GM19463 (cell line): Measurements from ENCODE around the gene IL22.
A peak's percentile ranks its signal among the peaks of the same experiment; 100 is the strongest.

Experiments
- ATAC-seq: cut with Tn5 transposase; IDR thresholded peaks from one replicate; pipeline ENCODE4 v1.9.1; 2021; ENCODE audit warnings: mild to moderate bottlenecking, moderate library complexity; ENCODE audit not compliant: unreplicated experiment

Gene IL22, protein sequence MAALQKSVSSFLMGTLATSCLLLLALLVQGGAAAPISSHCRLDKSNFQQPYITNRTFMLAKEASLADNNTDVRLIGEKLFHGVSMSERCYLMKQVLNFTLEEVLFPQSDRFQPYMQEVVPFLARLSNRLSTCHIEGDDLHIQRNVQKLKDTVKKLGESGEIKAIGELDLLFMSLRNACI

DNA sequence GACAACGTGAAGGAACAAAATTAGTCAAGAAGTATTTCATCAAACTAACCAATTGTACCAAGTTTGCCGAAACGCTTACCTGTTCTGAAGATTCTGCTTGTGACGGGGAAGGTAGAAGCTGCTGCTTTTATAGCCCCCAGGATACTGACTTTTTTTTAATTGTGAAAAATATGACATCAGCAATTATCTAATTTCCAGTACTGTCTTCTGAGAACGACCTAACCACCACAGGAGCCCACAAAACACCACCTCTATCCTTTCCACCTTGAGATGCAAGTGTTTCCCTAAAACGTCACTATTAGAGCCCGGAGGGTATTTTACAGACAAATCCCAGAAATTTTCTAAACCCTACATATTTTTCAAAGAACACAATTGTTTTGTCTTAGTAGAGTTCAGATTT is at the start of gene IL22:
IL22 (minus strand) TSS at position 101 of the 400 bp plus-strand sequence. CDS start 156 bp downstream, outside the sequence.
- ATAC-seq, result no peak

- ATAC-seq, result no peak
These were observed 44.5 kb upstream of the IL22 start for GRCh38 chr12:68297929-68298328.

GRCh38 chr12:68294251-68294650 is 40.8 kb upstream of the IL22 start:
- ATAC-seq, result no peak

GRCh38 chr12:68293347-68293746 is 39.9 kb upstream of the IL22 start:
- no peak for ATAC-seq

GRCh38 chr12:68292151-68292943 is 38.9 kb upstream of the IL22 start:
- no peak for ATAC-seq

GRCh38 chr12:68291396-68292036 is 38.1 kb upstream of the IL22 start:
- no peak for ATAC-seq

GRCh38 chr12:68290126-68290525 is 36.7 kb upstream of the IL22 start:
- ATAC-seq, result peak; percentile 95

DNA sequence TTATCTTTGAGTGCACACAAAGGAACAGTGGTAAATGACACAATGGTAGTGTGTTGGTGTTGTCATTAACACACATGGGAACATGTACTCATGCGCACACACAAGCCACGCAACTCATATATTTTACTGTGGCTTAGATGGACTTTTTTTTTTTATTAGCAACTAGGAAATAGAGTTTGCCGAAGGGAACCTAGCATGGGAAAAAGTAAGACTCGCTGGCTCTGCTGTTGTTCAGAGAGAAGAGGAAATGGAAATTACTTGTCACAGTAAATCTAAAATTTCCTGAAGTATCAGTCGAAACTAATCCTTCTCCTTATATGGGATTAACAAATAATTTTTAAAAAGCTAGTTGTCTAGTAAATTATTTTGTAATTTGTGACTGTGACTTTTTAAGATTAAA is 33.7 kb upstream of the IL22 start:
- no peak for ATAC-seq

DNA sequence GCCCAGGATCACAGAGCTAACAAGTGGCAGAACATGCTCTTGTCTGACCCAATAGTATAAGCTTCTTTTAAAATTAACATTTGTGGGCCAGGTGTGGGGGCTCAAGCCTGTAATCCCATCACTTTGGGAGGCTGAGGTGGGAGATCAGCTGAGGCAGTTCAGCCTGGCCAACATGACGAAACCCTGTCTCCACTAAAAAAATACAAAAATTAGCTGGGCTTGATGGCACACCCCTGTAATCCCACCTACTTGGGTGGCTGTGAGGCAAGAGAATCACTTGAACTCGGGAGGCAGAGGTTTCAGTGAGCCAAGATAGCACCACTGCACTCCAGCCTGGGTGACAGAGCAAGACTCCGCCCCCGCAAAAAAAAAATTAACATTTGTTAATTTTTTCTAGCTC is 33.0 kb upstream of the IL22 start:
- ATAC-seq, result no peak

DNA sequence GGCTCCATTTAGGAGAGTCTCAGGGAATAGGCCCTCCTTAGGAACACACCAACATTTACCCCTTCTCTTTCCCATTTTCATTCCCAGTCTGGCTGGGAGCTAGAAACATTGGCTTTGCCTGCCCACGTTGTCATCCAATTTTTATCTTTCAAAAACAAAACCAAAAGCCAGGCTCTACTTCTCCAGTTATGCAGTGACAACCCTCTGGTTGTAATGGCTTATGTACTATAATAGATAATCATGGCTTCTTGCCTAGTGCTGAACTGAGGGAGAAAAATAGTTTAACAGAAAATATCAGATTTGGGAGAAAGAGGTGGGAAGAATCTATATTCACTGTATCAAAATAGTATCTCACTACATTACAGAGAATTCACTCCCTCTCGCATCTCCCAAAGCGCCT is 32.1 kb upstream of the IL22 start:
- no peak for ATAC-seq

DNA sequence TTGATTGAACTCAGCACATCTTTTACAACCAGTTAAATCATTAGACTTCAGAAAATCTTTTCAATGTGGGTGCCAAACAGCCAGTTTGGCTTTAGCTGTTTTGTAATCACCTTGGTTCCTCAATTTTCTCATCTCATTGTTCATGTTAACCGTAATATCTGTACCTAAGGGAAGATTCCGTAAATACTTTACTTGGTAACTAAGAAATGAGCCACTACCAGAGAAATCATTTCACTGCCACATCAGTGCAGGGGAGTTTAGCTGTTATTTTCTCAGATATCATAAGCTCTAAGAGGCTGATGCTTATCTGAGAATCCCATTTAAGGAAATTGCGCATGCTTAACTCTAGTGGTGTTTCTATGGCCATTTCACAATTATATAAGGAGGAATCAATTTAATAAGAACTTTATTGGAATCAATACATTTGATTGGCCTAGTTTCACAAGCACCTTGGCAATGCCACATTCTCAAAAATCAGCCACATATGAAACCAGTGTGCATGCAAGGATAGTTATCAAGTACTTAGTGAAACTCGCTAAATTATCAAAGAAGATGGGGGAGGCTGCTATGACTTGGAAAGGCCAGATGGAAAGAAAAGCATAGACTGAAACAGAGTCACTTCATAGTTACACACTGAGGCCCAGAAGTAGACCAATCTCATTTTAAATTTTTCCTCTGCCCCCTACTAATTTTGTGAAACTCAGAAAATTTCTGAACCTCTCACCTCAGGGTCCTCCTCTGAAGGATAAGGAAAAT is 28.1 kb upstream of the IL22 start:
- no peak for ATAC-seq

GRCh38 chr12:68280240-68280639 is 26.8 kb upstream of the IL22 start:
- ATAC-seq, result no peak

- ATAC-seq, result no peak
These were observed 26.0 kb upstream of the IL22 start for GRCh38 chr12:68279227-68280054.

GRCh38 chr12:68276402-68276930 is 23.1 kb upstream of the IL22 start:
- ATAC-seq, result no peak

DNA sequence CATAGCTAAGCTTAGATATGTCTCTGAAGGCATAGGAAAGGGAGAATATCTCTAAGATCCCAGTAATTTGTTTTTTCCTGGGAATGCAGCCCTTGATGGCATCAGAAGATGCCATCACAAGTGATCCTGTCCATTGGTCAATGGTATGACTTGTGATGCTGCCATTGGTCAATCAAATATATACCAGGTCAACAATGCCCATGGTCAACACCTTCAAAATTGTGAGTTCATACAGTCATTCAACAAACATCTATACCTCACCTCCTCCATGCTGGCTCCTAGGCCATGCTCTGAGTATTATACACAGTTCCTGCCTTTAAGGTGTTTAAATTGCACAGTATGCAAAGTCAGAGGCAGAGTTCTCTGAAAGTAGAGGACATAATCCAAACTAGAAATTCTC is 19.3 kb upstream of the IL22 start:
- ATAC-seq, result no peak

GRCh38 chr12:68271346-68271745 is 17.9 kb upstream of the IL22 start:
- no peak for ATAC-seq

DNA sequence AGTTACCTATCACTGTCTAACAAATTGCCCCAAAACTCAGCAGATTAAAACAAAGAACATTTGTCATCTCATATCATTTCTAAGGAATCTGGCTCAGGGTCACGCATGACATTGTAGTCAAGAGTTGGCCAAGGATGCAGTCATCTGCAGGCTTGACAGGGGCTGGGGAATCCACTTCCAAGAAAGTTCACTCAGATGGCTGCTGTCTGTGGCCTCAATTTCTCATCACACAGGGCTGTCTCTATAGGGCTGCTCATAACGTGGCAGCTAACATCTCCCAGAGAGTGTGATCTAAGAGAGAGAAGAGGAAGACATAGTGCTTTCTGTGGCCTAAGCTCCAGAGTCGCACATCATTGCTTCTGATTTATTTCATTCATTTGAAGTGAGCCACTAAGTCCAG is 17.0 kb upstream of the IL22 start:
- ATAC-seq, result no peak

- no peak for ATAC-seq
These were observed 16.4 kb upstream of the IL22 start for GRCh38 chr12:68269779-68270178.

DNA sequence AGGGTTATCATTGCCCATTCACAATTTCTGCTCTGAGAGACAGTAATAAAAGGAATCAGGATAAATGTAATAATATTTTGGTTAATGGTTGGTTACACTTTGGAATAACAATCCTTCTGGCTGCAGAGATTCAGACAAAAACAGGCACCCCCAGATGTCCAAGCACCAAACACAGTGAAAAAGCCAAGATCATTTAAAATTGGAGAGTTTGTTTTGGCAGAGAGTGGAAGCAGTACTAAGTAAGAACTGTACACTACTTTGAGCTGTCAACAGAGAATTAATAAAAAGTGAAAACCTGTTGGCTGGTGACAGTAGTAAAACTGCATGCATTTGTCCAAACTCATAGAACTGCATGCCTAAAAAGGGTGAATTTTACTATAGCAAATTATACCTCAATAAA is 15.6 kb upstream of the IL22 start:
- no peak for ATAC-seq

DNA sequence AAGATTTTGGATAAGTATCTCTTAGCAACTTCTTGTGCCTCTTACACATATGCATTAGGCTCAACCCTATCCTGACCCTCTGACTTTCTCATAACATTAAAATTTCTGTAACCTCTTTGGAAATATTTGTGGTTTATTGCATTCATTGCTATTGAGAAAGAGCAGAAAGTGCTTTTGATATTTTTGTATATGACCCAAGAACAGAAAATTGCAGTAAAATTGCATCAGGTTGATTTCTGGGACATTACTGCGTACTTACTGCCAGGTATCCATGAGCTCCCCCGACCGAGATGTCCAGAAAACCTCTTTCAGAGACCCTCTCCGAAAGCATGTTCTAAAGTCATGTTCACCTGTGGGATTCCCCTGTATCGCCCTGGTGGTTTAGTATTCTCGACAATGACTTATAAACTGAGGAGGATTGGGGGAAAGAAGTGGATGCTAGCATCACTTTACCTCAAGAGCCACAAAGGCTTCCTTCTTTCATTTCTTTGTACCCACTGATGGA is 14.5 kb upstream of the IL22 start:
- no peak for ATAC-seq
